Suppressor macrophage treated with lipopolysaccharide for 1 hour (primary cell): ENCODE measurements around the gene CABYR.

Experiments used
- DNase-seq, 3 donors: peaks; one replicate each; pipeline ENCODE4 v3.0.0-alpha.2; 2020 to 2022

Gene CABYR

GRCh38 chr18:24190590-24190989 lies 51.7 kb downstream of the CABYR start:
- DNase-seq: no peak

GRCh38 chr18:24195296-24196053 lies 56.6 kb downstream of the CABYR start:
- DNase-seq: no peak

- no peak for DNase-seq
Measured at GRCh38 chr18:24196764-24197163, 57.9 kb downstream of the CABYR start.

GRCh38 chr18:24197412-24197811 lies 58.5 kb downstream of the CABYR start:
- DNase-seq: no peak

- peak in 2 of 3 donors; percentile 53 to 64 for DNase-seq
Measured at GRCh38 chr18:24198461-24198860, 59.6 kb downstream of the CABYR start.

- DNase-seq: no peak
Measured at GRCh38 chr18:24199372-24199962, 60.6 kb downstream of the CABYR start.

GRCh38 chr18:24200494-24201290 lies 61.8 kb downstream of the CABYR start:
- DNase-seq: no peak

- DNase-seq: no peak
Measured at GRCh38 chr18:24201699-24202687, 63.1 kb downstream of the CABYR start.

GRCh38 chr18:24204904-24205303 lies 66.0 kb downstream of the CABYR start:
- no peak for DNase-seq

GRCh38 chr18:24208270-24209035 lies 69.6 kb downstream of the CABYR start:
- no peak for DNase-seq

- DNase-seq: no peak
Measured at GRCh38 chr18:24209558-24209957, 70.7 kb downstream of the CABYR start.
